Type B pancreatic cell (in vitro differentiated cells): ENCODE results near the gene COL19A1. TPM values are rescaled to one million over a fixed set of nuclear protein-coding genes. Genes with fewer than 3 reads are reported as not detected.

Source experiments
- DNase-seq: peaks from one replicate; pipeline ENCODE4 v3.0.0; 2021; ENCODE audit warnings: mixed read lengths; ENCODE audit not compliant: unreplicated experiment; ENCODE audit errors: extremely low spot score
- H3K27ac Mint-ChIP-seq: 2 replicates; pipeline ENCODE4 v1.8.0; 2021; ENCODE audit warnings: mild to moderate bottlenecking, mixed read lengths
- H3K27me3 Mint-ChIP-seq: 2 replicates; pipeline ENCODE4 v1.8.0; 2021; ENCODE audit warnings: mixed read lengths
- H3K36me3 Mint-ChIP-seq: 2 replicates; pipeline ENCODE4 v1.8.0; 2021; ENCODE audit warnings: mixed read lengths
- H3K4me1 Mint-ChIP-seq: one replicate; pipeline ENCODE4 v1.8.0; 2021; ENCODE audit warnings: mixed read lengths; ENCODE audit not compliant: unreplicated experiment
- H3K4me3 Mint-ChIP-seq: 2 replicates; pipeline ENCODE4 v1.8.0; 2021; ENCODE audit warnings: mild to moderate bottlenecking, mixed read lengths
- H3K9me3 Mint-ChIP-seq: 2 replicates; pipeline ENCODE4 v1.8.0; 2021; ENCODE audit warnings: mixed read lengths
- total RNA-seq: library from RNA; stranded (reverse); gene quantifications from 2 replicates; pipeline ENCODE4 v1.2.1, GENCODE V29; 2021; ENCODE audit warnings: low replicate concordance
- TF ChIP-seq, protein P1 (sequence below): fragments of 200-600 bp; sonication (generic); conservative IDR thresholded peaks from 2 replicates; pipeline ENCODE4 v1.5.0; 2021; ENCODE audit warnings: antibody characterized with exemption, mild to moderate bottlenecking

Gene COL19A1
- total RNA-seq, 1 donor from 2014 or later = 1.6 TPM

DNA sequence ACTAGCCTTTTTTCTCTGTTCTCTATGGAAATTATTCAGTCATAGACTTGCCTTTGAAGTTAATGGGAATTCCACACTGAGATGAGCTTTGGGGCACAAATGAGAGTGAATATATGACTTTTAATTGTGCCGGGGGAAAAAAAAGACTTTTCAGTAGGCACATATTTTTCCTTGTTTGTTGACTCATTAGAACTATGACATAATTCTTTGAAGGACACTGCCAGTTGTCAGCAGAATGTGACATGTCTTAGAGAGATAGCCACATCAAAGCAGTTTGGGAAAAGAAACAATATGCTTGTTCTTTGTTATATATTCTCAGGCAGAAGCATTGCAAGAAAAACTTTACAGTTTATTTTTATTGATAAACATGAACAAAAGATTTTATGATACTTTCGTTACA lies 298.2 kb downstream of the COL19A1 start:
- TF ChIP-seq, protein P1, sequence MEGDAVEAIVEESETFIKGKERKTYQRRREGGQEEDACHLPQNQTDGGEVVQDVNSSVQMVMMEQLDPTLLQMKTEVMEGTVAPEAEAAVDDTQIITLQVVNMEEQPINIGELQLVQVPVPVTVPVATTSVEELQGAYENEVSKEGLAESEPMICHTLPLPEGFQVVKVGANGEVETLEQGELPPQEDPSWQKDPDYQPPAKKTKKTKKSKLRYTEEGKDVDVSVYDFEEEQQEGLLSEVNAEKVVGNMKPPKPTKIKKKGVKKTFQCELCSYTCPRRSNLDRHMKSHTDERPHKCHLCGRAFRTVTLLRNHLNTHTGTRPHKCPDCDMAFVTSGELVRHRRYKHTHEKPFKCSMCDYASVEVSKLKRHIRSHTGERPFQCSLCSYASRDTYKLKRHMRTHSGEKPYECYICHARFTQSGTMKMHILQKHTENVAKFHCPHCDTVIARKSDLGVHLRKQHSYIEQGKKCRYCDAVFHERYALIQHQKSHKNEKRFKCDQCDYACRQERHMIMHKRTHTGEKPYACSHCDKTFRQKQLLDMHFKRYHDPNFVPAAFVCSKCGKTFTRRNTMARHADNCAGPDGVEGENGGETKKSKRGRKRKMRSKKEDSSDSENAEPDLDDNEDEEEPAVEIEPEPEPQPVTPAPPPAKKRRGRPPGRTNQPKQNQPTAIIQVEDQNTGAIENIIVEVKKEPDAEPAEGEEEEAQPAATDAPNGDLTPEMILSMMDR = no peak
- no peak overlapping the region for H3K27ac Mint-ChIP-seq

DNA sequence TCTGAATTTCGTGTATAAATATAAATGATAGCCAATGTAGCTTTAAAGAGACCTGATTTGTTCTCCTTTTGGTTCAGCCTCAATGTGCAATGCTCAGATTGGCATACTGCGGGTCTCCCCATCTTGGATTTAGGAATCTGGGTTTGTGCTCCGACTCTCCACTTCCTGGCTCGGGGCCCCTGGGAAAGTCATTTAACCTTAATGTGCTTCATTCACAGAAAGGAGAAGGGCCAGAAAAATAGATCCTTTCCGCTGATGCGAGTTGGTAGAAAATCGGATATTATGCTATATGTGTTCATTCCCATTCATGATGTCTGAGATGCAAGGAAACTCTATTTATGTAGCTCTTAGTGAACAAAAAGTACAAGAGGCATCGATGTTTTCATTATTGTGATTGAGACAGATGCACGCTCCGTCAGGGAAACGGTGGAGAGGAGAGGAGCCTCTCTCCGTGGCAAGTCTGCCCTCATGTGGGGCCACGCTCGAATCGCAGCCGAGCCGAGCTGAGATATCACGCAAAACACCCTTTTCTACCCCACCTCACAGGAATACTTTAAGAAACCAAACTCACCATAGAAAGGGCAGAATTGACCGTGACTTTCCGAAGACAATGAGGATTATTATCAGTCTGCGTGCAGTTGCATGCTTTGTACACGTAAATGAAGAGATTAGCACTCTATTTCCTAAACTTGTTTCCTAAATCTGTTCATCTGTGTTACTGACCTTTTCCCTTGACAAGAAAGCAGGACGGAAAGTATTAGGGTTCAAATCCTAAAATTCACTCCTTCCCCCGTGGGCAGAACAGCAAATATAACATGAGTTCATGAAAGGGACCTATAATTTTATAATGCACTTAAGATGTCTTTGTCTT lies 300.0 kb downstream of the COL19A1 start:
- DNase-seq = no peak
- peak overlapping the region; percentile 79 for H3K4me3 Mint-ChIP-seq
- H3K4me1 Mint-ChIP-seq = peaks cover 8% of the 10 kb centered on the region

More for the DNA sequence above, 298.2 kb downstream of the COL19A1 start:
- peaks cover 13% of the 10 kb centered on the region for H3K27me3 Mint-ChIP-seq
- no peak overlapping the region for H3K4me3 Mint-ChIP-seq
- no peaks in the 10 kb centered on the region for H3K9me3 Mint-ChIP-seq
- DNase-seq = no peak
- H3K4me1 Mint-ChIP-seq = peaks cover 8% of the 10 kb centered on the region
- no peaks in the 10 kb centered on the region for H3K36me3 Mint-ChIP-seq

DNA sequence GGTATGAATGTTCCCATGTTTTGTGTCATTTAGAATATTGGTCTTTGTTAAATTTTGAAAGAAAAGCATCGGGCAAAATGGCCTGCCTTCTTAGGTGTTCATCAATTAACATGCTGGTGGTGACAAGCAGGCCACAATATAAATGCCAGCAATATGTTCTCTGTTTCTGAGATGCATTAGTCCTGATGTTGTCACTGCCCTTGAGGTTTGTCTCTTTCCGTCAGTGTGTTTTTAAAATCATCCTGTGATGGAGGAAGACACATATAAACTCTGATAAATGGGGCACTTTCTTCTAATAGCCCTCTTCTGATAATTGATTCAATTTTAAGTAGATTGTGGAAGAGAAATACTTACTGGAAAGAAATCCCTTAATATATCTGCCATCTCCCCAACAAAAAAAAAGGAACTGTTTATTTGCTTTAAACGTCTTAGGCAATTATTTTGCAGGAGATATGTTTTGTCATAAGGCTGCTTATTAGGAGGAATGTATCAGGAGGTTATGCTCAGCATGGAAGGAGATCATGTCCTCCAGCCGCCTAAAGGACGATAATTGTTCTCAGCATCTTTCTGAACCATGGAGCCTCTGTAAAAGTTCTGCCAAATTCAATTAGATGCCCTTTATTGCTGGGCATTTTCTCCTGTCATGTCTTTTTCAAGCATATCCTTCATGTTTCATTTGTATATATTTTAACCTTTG lies 302.5 kb downstream of the COL19A1 start:
- H3K4me3 Mint-ChIP-seq = no peak overlapping the region
- peaks cover 4% of the 10 kb centered on the region for H3K36me3 Mint-ChIP-seq
- H3K27me3 Mint-ChIP-seq = peaks cover 19% of the 10 kb centered on the region
- no peak overlapping the region for H3K27ac Mint-ChIP-seq
- H3K9me3 Mint-ChIP-seq = peaks cover 6% of the 10 kb centered on the region
- no peak for DNase-seq
- TF ChIP-seq, protein P1 = no peak
- H3K4me1 Mint-ChIP-seq = peaks cover 8% of the 10 kb centered on the region

More for the DNA sequence above, 300.0 kb downstream of the COL19A1 start:
- H3K36me3 Mint-ChIP-seq = no peaks in the 10 kb centered on the region
- H3K27me3 Mint-ChIP-seq = peaks cover 13% of the 10 kb centered on the region
- TF ChIP-seq, protein P1 = peak; percentile 85
- no peaks in the 10 kb centered on the region for H3K9me3 Mint-ChIP-seq
- no peak overlapping the region for H3K27ac Mint-ChIP-seq

DNA sequence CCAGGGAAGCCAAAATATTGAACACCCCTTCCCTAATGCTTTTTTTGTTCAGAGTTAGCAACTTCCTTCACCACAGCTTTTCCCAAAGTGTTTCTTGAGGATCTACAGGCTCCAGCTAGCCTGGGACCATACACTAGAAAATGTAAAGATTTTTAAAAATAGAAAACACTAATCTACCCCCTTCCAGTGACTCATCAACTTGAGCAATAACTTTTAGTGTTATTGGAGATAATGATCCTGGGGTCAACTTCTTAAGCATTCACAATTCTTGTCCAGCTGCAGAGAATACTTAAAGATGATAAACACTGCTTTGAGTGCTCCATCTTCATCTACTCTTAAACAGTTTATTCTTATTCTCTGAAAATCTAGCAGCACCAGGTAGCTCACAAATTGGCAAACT lies 304.9 kb downstream of the COL19A1 start:
- TF ChIP-seq, protein P1 = no peak
- no peak for DNase-seq
- Mint-ChIP-seq H3K4me3 (no peak overlapping the region), H3K27me3 (peaks cover 13% of the 10 kb centered on the region), H3K27ac (no peak overlapping the region), H3K36me3 (peaks cover 4% of the 10 kb centered on the region), H3K4me1 (peaks cover 4% of the 10 kb centered on the region), H3K9me3 (peaks cover 7% of the 10 kb centered on the region)

DNA sequence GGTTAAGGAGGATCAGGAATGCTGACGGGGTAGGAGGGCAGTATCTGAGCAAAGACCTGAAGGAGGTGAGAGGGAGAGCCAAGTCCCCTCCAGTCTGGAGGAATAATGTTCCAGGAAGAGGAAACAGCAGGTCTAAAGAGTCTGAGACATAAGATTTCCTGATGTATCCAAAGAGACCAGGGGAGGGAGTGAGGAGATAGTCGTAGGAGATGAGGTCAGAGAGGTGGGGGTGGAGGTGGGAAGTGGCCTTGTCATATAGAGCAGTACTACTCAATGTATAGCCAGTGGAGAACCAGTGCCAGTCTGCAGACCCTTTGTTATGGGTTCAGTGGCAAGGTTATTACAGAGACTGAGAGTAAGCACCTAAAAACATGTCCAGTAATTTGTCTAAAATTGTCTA lies 305.9 kb downstream of the COL19A1 start:
- no peak overlapping the region for H3K4me3 Mint-ChIP-seq
- H3K27ac Mint-ChIP-seq = no peak overlapping the region
- peaks cover 8% of the 10 kb centered on the region for H3K27me3 Mint-ChIP-seq
- peaks cover 4% of the 10 kb centered on the region for H3K36me3 Mint-ChIP-seq
- no peaks in the 10 kb centered on the region for H3K4me1 Mint-ChIP-seq
- peaks cover 7% of the 10 kb centered on the region for H3K9me3 Mint-ChIP-seq
- TF ChIP-seq, protein P1 = no peak
- DNase-seq = no peak
